Suprapubic skin (tissue), 4 donors: Measurements from ENCODE around the gene UGT1A6. TPM values are rescaled to one million over a fixed set of nuclear protein-coding genes. Genes with fewer than 3 reads are reported as not detected.
"Not testable (repeated sequence)": the region's sequence is repeated elsewhere in the genome, so short reads cannot be mapped to it uniquely, and the experiment has no call there.

ENCODE experiments used
- DNase-seq, 2 donors: peaks; one replicate each; pipeline ENCODE4 v3.0.0-alpha.2; 2019; ENCODE audit warnings: low spot score in 2 of 2
- H3K27ac ChIP-seq: fragments of 200-600 bp; sonication (generic); one replicate; pipeline ENCODE4 v1.5.1; 2019
- H3K27me3 ChIP-seq: fragments of 200-600 bp; sonication (generic); one replicate; pipeline ENCODE4 v1.5.1; 2019
- H3K36me3 ChIP-seq: fragments of 200-600 bp; sonication (generic); one replicate; pipeline ENCODE4 v1.5.1; 2019
- H3K4me1 ChIP-seq: fragments of 200-600 bp; sonication (generic); one replicate; pipeline ENCODE4 v1.5.1; 2019
- H3K4me3 ChIP-seq: fragments of 200-600 bp; sonication (generic); one replicate; pipeline ENCODE4 v1.5.1; 2019; ENCODE audit warnings: mild to moderate bottlenecking
- H3K9me3 ChIP-seq: fragments of 200-600 bp; sonication (generic); one replicate; pipeline ENCODE4 v1.5.1; 2019
- CTCF ChIP-seq, 2 donors: fragments of 200-600 bp in 1 of 2; fragments of 450-650 bp in 1 of 2; sonication (generic) in 1 of 2; IDR thresholded peaks; one replicate each; pipeline ENCODE4 v1.5.1; 2016 to 2019; ENCODE audit warnings: antibody characterized with exemption in 2 of 2, mild to moderate bottlenecking in 1 of 2, moderate library complexity in 1 of 2
- EP300 ChIP-seq: sonication (generic); formaldehyde crosslinking; IDR thresholded peaks from one replicate; pipeline ENCODE4 v1.6.1; 2017; ENCODE audit warnings: antibody characterized with exemption
- POLR2A ChIP-seq, 2 donors: fragments of 450-650 bp; IDR thresholded peaks; one replicate each; pipeline ENCODE4 v1.6.1; 2017; ENCODE audit warnings: antibody characterized with exemption in 2 of 2, mild to moderate bottlenecking in 2 of 2, moderate library complexity in 2 of 2
- POLR2AphosphoS5 ChIP-seq, 3 donors: sonication (generic); formaldehyde crosslinking; IDR thresholded peaks; one replicate each; pipeline ENCODE4 v1.6.1; 2017; ENCODE audit warnings: antibody characterized with exemption in 3 of 3
- WGBS: methylation state at CpG from one replicate; pipeline ENCODE4 v1.1.5; 2018; 5-methylcytosine and 5-hydroxymethylcytosine counted together
- total RNA-seq, 4 donors: library from RNA; depleted of rRNA; stranded (reverse); fragments of >200 nt; gene quantifications; one replicate each; pipeline ENCODE4 v1.1.0, GENCODE V29; 2016

Gene UGT1A6
- total RNA-seq, result 10 to 100 TPM in 3 of 4 donors, 1 to 10 TPM in 1; 7.4 to 26.3 (median 19.5) TPM

GRCh38 chr2:233692648-233693047 lies at the start of gene UGT1A6:
TSS of gene UGT1A6 (plus strand) at chr2:233692890. CDS start at chr2:233693005, 115 bp downstream.
- H3K9me3 ChIP-seq, result no peaks in the 10 kb centered on the region
- no peaks in the 10 kb centered on the region for H3K36me3 ChIP-seq
- no peaks in the 10 kb centered on the region for H3K27me3 ChIP-seq
- H3K4me3 ChIP-seq, result peak within 1 kb of the TSS; percentile 20
- H3K27ac ChIP-seq, result peak within 1 kb of the TSS; percentile 59
- TF ChIP-seq POLR2A (IDR thresholded peaks at IDR 0.05) (no peak), EP300 (no peak), CTCF (IDR thresholded peaks at IDR 0.05) (no peak), POLR2AphosphoS5 (IDR thresholded peaks at IDR 0.05) (no peak)
- no peak for DNase-seq
- H3K4me1 ChIP-seq, result peaks cover 8% of the 10 kb centered on the region
- 76% methylated on average over 4 of the region's 4 CpGs for WGBS

GRCh38 chr2:233643128-233643527 lies 49.6 kb upstream of the UGT1A6 start:
- 100% methylated on average over 1 of the region's 1 CpG for WGBS
- Histone ChIP-seq H3K4me1 (no peaks in the 10 kb centered on the region), H3K4me3 (no peak overlapping the region), H3K27me3 (no peaks in the 10 kb centered on the region), H3K36me3 (no peaks in the 10 kb centered on the region), H3K27ac (no peak overlapping the region), H3K9me3 (peaks cover 9% of the 10 kb centered on the region)
- TF ChIP-seq CTCF (IDR thresholded peaks at IDR 0.05) (no peak), POLR2A (IDR thresholded peaks at IDR 0.05) (no peak), EP300 (no peak), POLR2AphosphoS5 (IDR thresholded peaks at IDR 0.05) (no peak)
- no peak for DNase-seq

- H3K4me1 ChIP-seq, H3K9me3 ChIP-seq, H3K36me3 ChIP-seq, H3K27ac ChIP-seq, DNase-seq, H3K4me3 ChIP-seq, H3K27me3 ChIP-seq: not testable (repeated sequence)
- 95% methylated on average over 2 of the region's 3 CpGs for WGBS
Observed at GRCh38 chr2:233646033-233646432, 46.7 kb upstream of the UGT1A6 start.

- WGBS, result 58% methylated on average over 4 of the region's 4 CpGs
Observed at GRCh38 chr2:233650981-233651380, 41.7 kb upstream of the UGT1A6 start.

GRCh38 chr2:233651430-233651829 lies 41.3 kb upstream of the UGT1A6 start:
- no peak overlapping the region for H3K4me3 ChIP-seq
- no peak for DNase-seq
- TF ChIP-seq POLR2A (IDR thresholded peaks at IDR 0.05) (no peak), POLR2AphosphoS5 (IDR thresholded peaks at IDR 0.05) (no peak), CTCF (IDR thresholded peaks at IDR 0.05) (no peak), EP300 (no peak)
- H3K36me3 ChIP-seq, result no peaks in the 10 kb centered on the region
- 91% methylated on average over 2 of the region's 2 CpGs for WGBS
- no peaks in the 10 kb centered on the region for H3K4me1 ChIP-seq
- no peaks in the 10 kb centered on the region for H3K9me3 ChIP-seq
- H3K27ac ChIP-seq, result no peak overlapping the region
- peaks cover 3% of the 10 kb centered on the region for H3K27me3 ChIP-seq

More at GRCh38 chr2:233650981-233651380, 41.7 kb upstream of the UGT1A6 start:
- H3K4me3 ChIP-seq, result no peak overlapping the region
- DNase-seq, result no peak
- no peak overlapping the region for H3K27ac ChIP-seq
- H3K27me3 ChIP-seq, result peaks cover 3% of the 10 kb centered on the region
- no peaks in the 10 kb centered on the region for H3K4me1 ChIP-seq
- TF ChIP-seq POLR2A (IDR thresholded peaks at IDR 0.05) (no peak), POLR2AphosphoS5 (IDR thresholded peaks at IDR 0.05) (no peak), EP300 (no peak), CTCF (IDR thresholded peaks at IDR 0.05) (no peak)
- H3K9me3 ChIP-seq, result peaks cover 2% of the 10 kb centered on the region
- H3K36me3 ChIP-seq, result no peaks in the 10 kb centered on the region

GRCh38 chr2:233654501-233654900 lies 38.2 kb upstream of the UGT1A6 start:
- TF ChIP-seq EP300, result no peak
- no peak for TF ChIP-seq POLR2A (IDR thresholded peaks at IDR 0.05)
- TF ChIP-seq POLR2AphosphoS5 (IDR thresholded peaks at IDR 0.05), result no peak
- TF ChIP-seq CTCF (IDR thresholded peaks at IDR 0.05), result no peak
- 68% methylated on average over 6 of the region's 6 CpGs for WGBS

More at GRCh38 chr2:233654501-233654900, 38.2 kb upstream of the UGT1A6 start:
- H3K27ac ChIP-seq, result no peak overlapping the region
- no peak overlapping the region for H3K4me3 ChIP-seq
- no peaks in the 10 kb centered on the region for H3K36me3 ChIP-seq
- H3K27me3 ChIP-seq, result peaks cover 3% of the 10 kb centered on the region
- no peaks in the 10 kb centered on the region for H3K4me1 ChIP-seq
- DNase-seq, result no peak
- H3K9me3 ChIP-seq, result no peaks in the 10 kb centered on the region
